ENCODE data around the gene NCLN. TPM values are rescaled to one million over a fixed set of nuclear protein-coding genes. Genes with fewer than 3 reads are reported as not detected.
A peak's percentile ranks its signal among the peaks of the same experiment; 100 is the strongest.

The NCLN gene
- total and polyA plus RNA-seq, 9 of the 15 experiments (the other 6 are each of a cell fraction or from before 2014, with no cell fraction given) = 3.8 to 126 (median 39.6) TPM

DNA sequence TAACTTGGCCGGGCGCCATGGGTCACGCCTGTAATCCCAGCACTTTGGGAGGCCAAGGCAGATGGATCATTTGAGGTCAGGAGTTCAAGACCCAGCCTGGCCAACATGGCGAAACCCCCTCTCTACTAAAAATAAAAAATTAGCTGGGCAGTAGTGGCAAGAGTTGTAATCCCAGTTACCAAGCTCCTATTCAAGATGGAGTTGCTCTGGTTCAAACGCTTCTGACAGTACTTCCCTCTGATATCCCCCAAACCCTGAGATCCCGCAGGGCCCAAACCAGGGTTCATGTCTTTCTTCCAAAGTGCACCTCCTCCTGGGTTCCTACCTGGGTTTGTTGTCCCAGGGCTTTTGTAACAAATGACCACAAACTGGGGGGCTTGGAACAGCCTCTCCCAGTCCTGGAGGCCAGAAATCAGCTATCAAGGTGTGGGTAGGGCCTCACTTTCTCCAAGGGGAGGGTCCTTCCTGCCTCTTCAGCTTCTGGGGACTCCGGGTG lies 52.4 kb downstream of the NCLN start (continued):
- TF ChIP-seq ZNF175 (CRISPR knock-in tag; IDR thresholded peaks at IDR 0.05; ENCODE audit: low read depth) (no peak), SMARCC2 (IDR thresholded peaks at IDR 0.05; ENCODE audit: low read depth) (no peak), ATF1 (CRISPR knock-in tag; IDR thresholded peaks at IDR 0.05) (no peak), ATF1 (tag; IDR thresholded peaks at IDR 0.05) (no peak), NFE2 (IDR thresholded peaks at IDR 0.05; ENCODE audit: low read depth) (no peak), CBX5 (IDR thresholded peaks at IDR 0.05; ENCODE audit: borderline replicate concordance, low read depth) (no peak)
- TF ChIP-seq, protein P1, sequence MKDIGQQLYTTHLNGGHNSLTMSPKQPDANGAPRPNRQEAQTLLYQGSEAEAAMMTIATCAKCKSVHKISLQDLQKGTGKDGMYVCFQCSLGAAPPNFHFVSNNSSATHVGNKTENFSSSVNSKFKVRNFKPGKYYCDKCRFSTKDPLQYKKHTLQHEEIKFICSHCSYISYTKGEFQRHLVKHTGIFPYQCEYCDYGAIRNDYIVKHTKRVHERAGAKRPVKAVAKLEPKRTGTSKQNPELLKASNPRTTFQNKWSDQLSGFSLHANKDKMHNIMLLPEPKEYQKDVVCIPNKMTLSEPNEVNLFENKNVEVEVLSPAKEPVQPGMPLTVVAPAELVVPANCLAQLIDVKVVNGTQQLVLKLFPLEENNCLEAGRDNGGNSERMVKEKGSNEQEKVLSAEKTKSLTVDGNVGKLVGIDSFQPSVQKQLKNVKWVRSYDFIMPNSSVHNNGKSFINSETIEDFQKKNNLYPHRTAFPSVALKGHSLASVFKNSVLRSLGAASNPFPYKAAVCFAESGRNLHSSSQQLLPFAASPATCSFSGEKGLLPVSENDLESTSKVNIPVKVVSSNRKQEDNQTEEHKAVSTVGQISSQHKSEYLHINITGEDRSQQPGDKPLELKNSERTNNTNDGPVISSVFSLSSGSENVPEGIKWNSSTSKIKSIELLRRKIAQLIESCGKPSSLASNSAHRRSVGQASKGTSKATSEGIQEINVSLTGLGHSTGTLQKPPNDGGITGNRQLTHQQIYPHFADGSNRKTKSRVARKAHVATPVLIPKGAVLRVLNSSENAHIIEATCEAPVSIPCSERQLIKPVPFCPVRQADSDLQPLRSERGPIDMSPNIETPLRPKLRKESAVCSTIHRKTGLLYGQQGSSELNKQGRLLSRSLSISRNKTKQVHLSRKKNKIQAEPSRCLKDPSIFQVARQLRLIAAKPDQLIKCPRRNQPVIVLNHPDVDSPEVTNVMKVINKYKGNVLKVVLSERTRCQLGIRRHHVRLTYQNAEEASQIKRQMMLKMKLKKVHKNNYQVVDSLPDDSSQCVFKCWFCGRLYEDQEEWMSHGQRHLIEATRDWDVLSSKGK (CRISPR knock-in tag; IDR thresholded peaks at IDR 0.05) = no peak
- TF ChIP-seq, protein P2, sequence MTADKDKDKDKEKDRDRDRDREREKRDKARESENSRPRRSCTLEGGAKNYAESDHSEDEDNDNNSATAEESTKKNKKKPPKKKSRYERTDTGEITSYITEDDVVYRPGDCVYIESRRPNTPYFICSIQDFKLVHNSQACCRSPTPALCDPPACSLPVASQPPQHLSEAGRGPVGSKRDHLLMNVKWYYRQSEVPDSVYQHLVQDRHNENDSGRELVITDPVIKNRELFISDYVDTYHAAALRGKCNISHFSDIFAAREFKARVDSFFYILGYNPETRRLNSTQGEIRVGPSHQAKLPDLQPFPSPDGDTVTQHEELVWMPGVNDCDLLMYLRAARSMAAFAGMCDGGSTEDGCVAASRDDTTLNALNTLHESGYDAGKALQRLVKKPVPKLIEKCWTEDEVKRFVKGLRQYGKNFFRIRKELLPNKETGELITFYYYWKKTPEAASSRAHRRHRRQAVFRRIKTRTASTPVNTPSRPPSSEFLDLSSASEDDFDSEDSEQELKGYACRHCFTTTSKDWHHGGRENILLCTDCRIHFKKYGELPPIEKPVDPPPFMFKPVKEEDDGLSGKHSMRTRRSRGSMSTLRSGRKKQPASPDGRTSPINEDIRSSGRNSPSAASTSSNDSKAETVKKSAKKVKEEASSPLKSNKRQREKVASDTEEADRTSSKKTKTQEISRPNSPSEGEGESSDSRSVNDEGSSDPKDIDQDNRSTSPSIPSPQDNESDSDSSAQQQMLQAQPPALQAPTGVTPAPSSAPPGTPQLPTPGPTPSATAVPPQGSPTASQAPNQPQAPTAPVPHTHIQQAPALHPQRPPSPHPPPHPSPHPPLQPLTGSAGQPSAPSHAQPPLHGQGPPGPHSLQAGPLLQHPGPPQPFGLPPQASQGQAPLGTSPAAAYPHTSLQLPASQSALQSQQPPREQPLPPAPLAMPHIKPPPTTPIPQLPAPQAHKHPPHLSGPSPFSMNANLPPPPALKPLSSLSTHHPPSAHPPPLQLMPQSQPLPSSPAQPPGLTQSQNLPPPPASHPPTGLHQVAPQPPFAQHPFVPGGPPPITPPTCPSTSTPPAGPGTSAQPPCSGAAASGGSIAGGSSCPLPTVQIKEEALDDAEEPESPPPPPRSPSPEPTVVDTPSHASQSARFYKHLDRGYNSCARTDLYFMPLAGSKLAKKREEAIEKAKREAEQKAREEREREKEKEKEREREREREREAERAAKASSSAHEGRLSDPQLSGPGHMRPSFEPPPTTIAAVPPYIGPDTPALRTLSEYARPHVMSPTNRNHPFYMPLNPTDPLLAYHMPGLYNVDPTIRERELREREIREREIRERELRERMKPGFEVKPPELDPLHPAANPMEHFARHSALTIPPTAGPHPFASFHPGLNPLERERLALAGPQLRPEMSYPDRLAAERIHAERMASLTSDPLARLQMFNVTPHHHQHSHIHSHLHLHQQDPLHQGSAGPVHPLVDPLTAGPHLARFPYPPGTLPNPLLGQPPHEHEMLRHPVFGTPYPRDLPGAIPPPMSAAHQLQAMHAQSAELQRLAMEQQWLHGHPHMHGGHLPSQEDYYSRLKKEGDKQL (CRISPR knock-in tag; IDR thresholded peaks at IDR 0.05; ENCODE audit: borderline replicate concordance) = no peak
- TF ChIP-seq, protein P3, sequence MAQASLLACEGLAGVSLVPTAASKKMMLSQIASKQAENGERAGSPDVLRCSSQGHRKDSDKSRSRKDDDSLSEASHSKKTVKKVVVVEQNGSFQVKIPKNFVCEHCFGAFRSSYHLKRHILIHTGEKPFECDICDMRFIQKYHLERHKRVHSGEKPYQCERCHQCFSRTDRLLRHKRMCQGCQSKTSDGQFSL (CRISPR knock-in tag; IDR thresholded peaks at IDR 0.05) = no peak
- TF ChIP-seq, protein P3 (tag; IDR thresholded peaks at IDR 0.05) = 0 out of 4 replicates have a peak, but pooled peaks of 1 of the 2 experiments have one; percentile 50
- TF ChIP-seq, protein P4, sequence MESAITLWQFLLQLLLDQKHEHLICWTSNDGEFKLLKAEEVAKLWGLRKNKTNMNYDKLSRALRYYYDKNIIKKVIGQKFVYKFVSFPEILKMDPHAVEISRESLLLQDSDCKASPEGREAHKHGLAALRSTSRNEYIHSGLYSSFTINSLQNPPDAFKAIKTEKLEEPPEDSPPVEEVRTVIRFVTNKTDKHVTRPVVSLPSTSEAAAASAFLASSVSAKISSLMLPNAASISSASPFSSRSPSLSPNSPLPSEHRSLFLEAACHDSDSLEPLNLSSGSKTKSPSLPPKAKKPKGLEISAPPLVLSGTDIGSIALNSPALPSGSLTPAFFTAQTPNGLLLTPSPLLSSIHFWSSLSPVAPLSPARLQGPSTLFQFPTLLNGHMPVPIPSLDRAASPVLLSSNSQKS (CRISPR knock-in tag; IDR thresholded peaks at IDR 0.05) = no peak
- TF ChIP-seq, protein P5, sequence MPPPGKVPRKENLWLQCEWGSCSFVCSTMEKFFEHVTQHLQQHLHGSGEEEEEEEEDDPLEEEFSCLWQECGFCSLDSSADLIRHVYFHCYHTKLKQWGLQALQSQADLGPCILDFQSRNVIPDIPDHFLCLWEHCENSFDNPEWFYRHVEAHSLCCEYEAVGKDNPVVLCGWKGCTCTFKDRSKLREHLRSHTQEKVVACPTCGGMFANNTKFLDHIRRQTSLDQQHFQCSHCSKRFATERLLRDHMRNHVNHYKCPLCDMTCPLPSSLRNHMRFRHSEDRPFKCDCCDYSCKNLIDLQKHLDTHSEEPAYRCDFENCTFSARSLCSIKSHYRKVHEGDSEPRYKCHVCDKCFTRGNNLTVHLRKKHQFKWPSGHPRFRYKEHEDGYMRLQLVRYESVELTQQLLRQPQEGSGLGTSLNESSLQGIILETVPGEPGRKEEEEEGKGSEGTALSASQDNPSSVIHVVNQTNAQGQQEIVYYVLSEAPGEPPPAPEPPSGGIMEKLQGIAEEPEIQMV (tag; conservative IDR thresholded peaks at IDR 0.05; ENCODE audit: low read depth) = peak; percentile 60; the same call in 1 of the 2 replicates
